KOPT-K1 (cell line): ENCODE measurements around the gene TNFAIP8.
"Not testable (repeated sequence)": the region's sequence is repeated elsewhere in the genome, so short reads cannot be mapped to it uniquely, and the experiment has no call there.

ENCODE experiments used
- H3K27ac ChIP-seq: fragments of 200-600 bp; sonication (generic); 2 replicates; pipeline ENCODE4 v1.5.1; 2016; ENCODE audit warnings: antibody characterized with exemption, mild to moderate bottlenecking, low read depth, low read length; ENCODE audit not compliant: poor library complexity, severe bottlenecking
- H3K36me3 ChIP-seq: fragments of 200-600 bp; sonication (generic); 2 replicates; pipeline ENCODE4 v1.5.1; 2017; ENCODE audit warnings: antibody characterized with exemption, mild to moderate bottlenecking, low read length, moderate library complexity; ENCODE audit not compliant: insufficient read depth
- H3K9me3 ChIP-seq: fragments of 200-600 bp; sonication (generic); 2 replicates; pipeline ENCODE4 v1.5.1; 2017; ENCODE audit warnings: antibody characterized with exemption, low read length, mild to moderate bottlenecking; ENCODE audit not compliant: insufficient read depth, poor library complexity, severe bottlenecking

TNFAIP8 gene

GRCh38 chr5:119418606-119419100, 62.8 kb downstream of the TNFAIP8 start:
- Histone ChIP-seq H3K9me3 (no peaks in the 10 kb centered on the region), H3K36me3 (no peaks in the 10 kb centered on the region), H3K27ac (no peak overlapping the region)

DNA sequence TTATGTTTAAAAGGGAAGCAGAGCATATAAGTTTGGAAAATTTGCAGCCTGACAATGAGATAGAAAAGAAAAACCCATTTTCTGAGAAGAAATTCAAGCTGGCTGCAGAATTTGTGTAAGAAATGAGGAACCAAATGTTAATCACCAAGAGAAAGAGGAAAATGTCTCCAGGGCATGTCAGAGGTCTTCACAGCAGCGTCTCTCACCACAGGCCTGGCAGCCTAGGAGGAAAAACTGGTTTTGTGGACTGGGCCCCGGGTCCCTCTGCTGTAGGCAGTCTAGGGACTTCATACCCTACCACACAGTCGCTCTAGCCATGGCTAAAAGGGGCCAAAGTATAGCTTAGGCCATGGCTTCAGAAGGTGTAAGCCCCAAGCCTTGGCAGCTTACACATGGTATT, 64.3 kb downstream of the TNFAIP8 start:
- Histone ChIP-seq H3K36me3 (no peaks in the 10 kb centered on the region), H3K27ac (no peak overlapping the region), H3K9me3 (no peaks in the 10 kb centered on the region)

DNA sequence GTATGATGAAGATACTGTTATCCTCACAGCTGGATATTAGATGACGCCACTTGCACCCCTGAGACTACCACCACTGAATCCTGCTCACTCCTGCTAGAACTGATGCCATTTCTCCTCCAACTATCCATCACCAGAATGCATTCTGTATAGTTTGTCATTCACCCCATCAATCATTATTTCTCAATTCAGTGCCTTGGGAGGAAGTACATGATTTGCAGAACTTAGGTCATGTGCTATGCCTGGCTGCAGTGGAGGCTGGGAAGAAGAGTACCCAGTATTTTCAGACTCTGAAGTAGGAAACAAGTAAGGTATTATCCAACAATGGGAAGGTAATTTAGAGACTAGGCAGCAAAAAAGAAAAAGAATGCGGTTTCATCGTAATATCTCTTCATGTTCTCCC, 70.2 kb downstream of the TNFAIP8 start:
- H3K27ac ChIP-seq = no peak overlapping the region
- no peaks in the 10 kb centered on the region for H3K9me3 ChIP-seq
- H3K36me3 ChIP-seq = no peaks in the 10 kb centered on the region

DNA sequence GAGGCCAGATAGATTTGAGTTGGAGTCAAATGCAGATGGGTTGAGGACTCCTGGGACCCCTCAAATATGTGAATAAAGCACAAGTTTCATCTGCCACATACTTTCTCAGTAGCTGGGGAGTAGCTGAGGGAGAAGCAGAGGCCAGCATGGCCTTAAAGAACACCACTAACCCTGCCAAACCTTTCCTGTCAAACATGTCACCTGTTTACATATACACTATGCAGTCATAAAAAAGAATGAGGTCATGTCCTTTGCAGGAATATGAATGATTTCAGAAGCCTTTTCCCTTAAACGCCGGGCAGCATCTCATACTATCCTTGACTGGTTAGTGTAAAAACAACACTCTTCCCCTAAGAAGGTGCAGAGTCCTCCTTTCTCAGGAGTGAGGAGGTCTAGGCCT, 71.2 kb downstream of the TNFAIP8 start:
- Histone ChIP-seq H3K27ac (no peak overlapping the region), H3K36me3 (no peaks in the 10 kb centered on the region), H3K9me3 (no peaks in the 10 kb centered on the region)

- H3K36me3 ChIP-seq, H3K9me3 ChIP-seq, H3K27ac ChIP-seq: not testable (repeated sequence)
These were observed 71.8 kb downstream of the TNFAIP8 start for GRCh38 chr5:119427596-119427995.

DNA sequence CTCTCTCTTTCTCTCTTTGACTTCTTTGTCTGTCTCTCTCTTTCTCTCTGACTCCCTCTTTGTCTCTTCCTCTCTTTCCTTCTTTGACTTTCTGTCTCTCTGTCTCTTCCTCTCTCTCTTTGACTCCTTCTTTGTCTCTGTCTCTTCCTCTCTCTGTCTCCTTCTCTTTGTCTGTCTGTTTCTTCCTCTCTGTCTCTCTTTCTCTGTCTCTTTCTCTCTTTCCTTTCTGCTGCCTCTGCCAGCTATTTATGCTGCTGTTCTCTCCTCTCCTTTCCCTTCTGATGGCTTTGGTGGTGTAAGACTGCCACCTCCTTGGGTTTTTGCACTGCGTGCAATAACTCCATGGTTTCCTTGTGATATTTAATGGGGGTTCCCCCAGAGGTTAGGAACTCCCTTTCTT, 72.3 kb downstream of the TNFAIP8 start:
- H3K9me3 ChIP-seq, H3K27ac ChIP-seq, H3K36me3 ChIP-seq: not testable (repeated sequence)

- H3K9me3 ChIP-seq, H3K27ac ChIP-seq: not testable (repeated sequence)
These were observed 72.8 kb downstream of the TNFAIP8 start for GRCh38 chr5:119428574-119428973.

DNA sequence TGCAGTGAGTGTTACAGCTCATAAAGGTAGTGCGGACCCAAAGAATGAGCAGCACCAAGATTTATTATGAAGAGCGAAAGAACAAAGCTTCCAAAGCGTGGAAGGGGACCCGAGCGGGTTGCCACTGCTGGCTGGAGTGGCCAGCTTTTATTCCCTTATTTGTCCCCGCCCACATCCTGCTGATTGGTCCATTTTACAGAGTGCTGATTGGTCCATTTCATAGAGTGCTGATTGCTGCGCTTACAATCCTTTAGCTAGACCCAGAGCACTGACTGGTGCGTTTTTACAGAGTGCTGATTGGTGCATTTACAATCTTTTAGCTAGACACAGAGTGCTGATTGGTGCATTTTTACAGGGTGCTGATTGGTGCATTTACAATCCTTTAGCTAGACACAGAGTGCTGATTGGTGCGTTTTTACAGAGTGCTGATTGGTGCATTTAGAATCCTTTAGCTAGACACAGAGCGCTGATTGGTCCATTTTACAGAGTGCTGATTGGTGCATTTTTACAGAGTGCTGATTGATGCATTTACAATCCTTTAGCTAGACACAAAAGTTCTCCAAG, 76.9 kb downstream of the TNFAIP8 start:
- H3K9me3 ChIP-seq = peaks cover 18% of the 10 kb centered on the region
- H3K27ac ChIP-seq, H3K36me3 ChIP-seq: not testable (repeated sequence)

More at GRCh38 chr5:119428574-119428973, 72.8 kb downstream of the TNFAIP8 start:
- not testable (repeated sequence) for H3K36me3 ChIP-seq

DNA sequence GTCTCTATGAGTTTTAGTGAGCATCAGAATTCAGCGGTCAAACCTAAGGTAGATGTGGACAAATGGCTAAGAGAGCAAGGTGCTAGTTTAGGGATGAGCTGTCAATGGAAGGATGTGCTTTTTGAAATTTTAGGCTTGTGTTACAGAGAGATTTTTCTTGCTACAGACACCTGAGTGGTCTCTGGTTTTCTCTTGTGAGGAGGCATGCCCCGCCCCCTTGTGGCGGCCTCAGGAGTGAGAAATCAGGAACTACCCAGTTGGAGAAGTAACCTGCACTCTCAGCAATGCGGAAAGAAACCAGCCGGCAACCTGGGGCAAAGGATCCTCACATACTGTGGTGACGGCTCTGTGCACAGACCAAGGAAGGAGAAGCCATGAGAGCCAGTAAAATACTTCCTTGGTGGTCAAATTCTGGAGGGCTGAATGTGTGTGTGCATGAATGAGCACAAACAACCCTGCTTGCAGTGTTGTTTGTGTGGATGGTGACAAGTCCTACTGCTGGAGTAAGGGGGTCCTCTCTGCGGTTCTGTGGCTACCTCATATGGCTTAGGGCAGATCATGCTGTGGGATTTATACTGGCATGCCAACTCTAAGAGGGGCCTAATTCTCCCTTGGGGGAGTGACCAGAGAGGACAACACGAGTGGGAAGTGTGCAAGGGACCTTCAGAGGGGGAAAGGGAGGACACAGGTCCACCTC, 79.8 kb downstream of the TNFAIP8 start:
- Histone ChIP-seq H3K27ac (no peak overlapping the region), H3K9me3 (peaks cover 18% of the 10 kb centered on the region), H3K36me3 (no peaks in the 10 kb centered on the region)

- H3K36me3 ChIP-seq, H3K27ac ChIP-seq: not testable (repeated sequence)
- peaks cover 12% of the 10 kb centered on the region for H3K9me3 ChIP-seq
These were observed 82.2 kb downstream of the TNFAIP8 start for GRCh38 chr5:119437785-119438586.

DNA sequence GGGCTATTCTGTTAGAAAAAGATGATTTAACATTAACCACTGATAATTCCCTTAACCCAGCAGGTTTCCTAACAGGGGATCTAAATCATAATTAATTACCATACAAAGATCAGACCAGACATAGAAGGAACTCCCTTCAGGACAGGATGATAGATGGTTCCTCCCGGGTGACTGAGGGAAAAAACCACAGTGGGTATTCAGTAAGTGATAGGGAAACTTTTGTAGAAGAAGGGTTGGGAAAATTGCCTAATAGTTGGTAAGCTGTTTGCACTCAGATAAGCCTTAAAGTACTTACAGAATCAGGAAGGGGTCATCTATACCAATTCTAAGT, 82.7 kb downstream of the TNFAIP8 start:
- H3K9me3 ChIP-seq = peaks cover 12% of the 10 kb centered on the region
- not testable (repeated sequence) for H3K27ac ChIP-seq, H3K36me3 ChIP-seq

DNA sequence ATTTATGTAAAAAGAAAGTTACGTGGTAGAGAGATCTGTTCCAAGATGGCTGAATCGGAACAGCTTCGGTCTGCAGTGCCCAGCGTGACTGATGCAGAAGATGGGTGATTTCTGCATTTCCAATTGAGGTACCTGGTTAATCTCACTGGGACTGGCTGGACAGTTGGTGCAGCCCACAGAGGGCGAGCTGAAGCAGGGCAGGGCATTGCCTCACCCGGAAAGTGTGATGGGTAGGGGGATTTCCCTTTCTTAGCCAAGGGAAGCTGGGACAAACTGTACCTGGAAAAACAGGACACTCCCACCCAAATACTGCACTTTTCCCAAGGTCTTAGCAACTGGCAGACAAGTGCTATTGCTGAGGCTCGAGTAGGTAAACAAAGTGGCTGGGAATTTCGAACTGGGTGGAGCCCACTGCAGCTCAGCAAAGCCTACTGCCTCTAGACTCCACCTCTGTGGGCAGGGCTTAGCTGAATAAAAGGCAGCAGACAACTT, 83.4 kb downstream of the TNFAIP8 start:
- H3K9me3 ChIP-seq = peaks cover 12% of the 10 kb centered on the region
- no peak overlapping the region for H3K27ac ChIP-seq
- H3K36me3 ChIP-seq = no peaks in the 10 kb centered on the region

- peaks cover 12% of the 10 kb centered on the region for H3K9me3 ChIP-seq
- not testable (repeated sequence) for H3K36me3 ChIP-seq, H3K27ac ChIP-seq
These were observed 83.8 kb downstream of the TNFAIP8 start for GRCh38 chr5:119439632-119440031.

- not testable (repeated sequence) for H3K9me3 ChIP-seq, H3K27ac ChIP-seq, H3K36me3 ChIP-seq
These were observed 88.8 kb downstream of the TNFAIP8 start for GRCh38 chr5:119444643-119445042.

DNA sequence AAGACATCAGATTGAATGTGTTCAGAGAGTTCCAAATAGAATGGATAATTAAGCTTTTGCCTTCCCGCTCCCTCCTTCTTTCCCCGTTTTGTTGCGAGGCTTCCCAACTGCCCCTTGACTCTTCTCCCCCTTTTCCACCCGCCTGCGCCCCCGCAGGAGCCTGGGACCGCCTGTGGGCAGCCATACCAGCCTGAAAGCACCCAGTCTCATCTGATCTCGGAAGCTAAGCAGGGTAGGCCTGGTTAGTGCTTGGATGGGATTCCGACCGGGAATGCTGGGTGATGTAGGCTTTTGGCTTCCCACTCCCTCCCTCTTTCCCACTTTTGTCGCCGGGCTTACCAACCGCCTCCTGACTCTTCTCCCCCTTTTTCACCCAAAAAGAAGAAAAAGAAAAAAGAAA, 89.7 kb downstream of the TNFAIP8 start:
- peaks cover 11% of the 10 kb centered on the region for H3K9me3 ChIP-seq
- no peak overlapping the region for H3K27ac ChIP-seq
- H3K36me3 ChIP-seq = no peaks in the 10 kb centered on the region
